Neural cell (in vitro differentiated cells): Measurements from ENCODE around the gene SLFNL1. TPM values are rescaled to one million over a fixed set of nuclear protein-coding genes. Genes with fewer than 3 reads are reported as not detected.

ENCODE experiments used
- H2AFZ ChIP-seq: fragments of 200-600, 300-800 bp; sonication (generic), shearing (Covaris generic); 2 replicates; pipeline ENCODE4 v1.6.0; 2014; ENCODE audit warnings: low read depth, mild to moderate bottlenecking, antibody characterized with exemption, low read length, moderate library complexity
- H3F3A ChIP-seq: fragments of 200-600 bp; shearing (Covaris generic); 2 replicates; pipeline ENCODE4 v1.6.1; 2016; ENCODE audit warnings: mild to moderate bottlenecking, moderate library complexity, mixed read lengths, antibody characterized with exemption, low read length; ENCODE audit not compliant: insufficient read depth, poor library complexity, severe bottlenecking
- H3K27ac ChIP-seq: fragments of 200-600, 300-800 bp; sonication (generic), shearing (Covaris generic); 2 replicates; pipeline ENCODE4 v1.5.1; 2014; ENCODE audit warnings: mild to moderate bottlenecking, low read length, moderate library complexity
- H3K27me3 ChIP-seq: fragments of 300-800, 200-600 bp; sonication (generic), shearing (Covaris generic); 2 replicates; pipeline ENCODE4 v1.6.0; 2014; ENCODE audit warnings: mild to moderate bottlenecking, low read depth, low read length, moderate library complexity; ENCODE audit not compliant: insufficient read depth
- H3K36me3 ChIP-seq: fragments of 300-800, 200-600 bp; sonication (generic), shearing (Covaris generic); 2 replicates; pipeline ENCODE4 v1.5.1; 2014; ENCODE audit warnings: mild to moderate bottlenecking, antibody characterized with exemption, low read length, moderate library complexity; ENCODE audit not compliant: insufficient read depth
- H3K4me2 ChIP-seq: fragments of 300-800, 200-600 bp; sonication (generic), shearing (Covaris generic); 2 replicates; pipeline ENCODE4 v1.6.0; 2014; ENCODE audit warnings: mild to moderate bottlenecking, low read length
- H3K4me3 ChIP-seq: fragments of 300-800, 200-600 bp; sonication (generic), shearing (Covaris generic); 2 replicates; pipeline ENCODE4 v1.5.1; 2014; ENCODE audit warnings: mild to moderate bottlenecking, low read length, moderate library complexity
- H3K79me2 ChIP-seq: fragments of 200-600 bp; shearing (Covaris generic); replicated peaks from 2 replicates; pipeline ENCODE4 v1.6.0; 2014; ENCODE audit warnings: mild to moderate bottlenecking, low read length, moderate library complexity; ENCODE audit not compliant: insufficient read depth
- H3K9ac ChIP-seq: fragments of 300-800, 200-600 bp; sonication (generic), shearing (Covaris generic); 2 replicates; pipeline ENCODE4 v1.6.1; 2016; ENCODE audit warnings: mild to moderate bottlenecking, low read length, mixed read lengths
- H3K9me2 ChIP-seq: fragments of 200-600 bp; shearing (Covaris generic); 2 replicates; pipeline ENCODE4 v1.6.1; 2016; ENCODE audit warnings: mild to moderate bottlenecking, low read length, mixed read lengths; ENCODE audit not compliant: insufficient read depth
- H3K9me3 ChIP-seq: fragments of 200-600, 300-800 bp; sonication (generic), shearing (Covaris generic); 2 replicates; pipeline ENCODE4 v1.6.1; 2016; ENCODE audit warnings: mild to moderate bottlenecking, mixed run types, low read length, moderate library complexity, mixed read lengths
- H4K20me1 ChIP-seq: fragments of 200-600 bp; shearing (Covaris generic); 2 replicates; pipeline ENCODE4 v1.6.1; 2016; ENCODE audit warnings: mild to moderate bottlenecking, mixed run types; ENCODE audit not compliant: insufficient read depth
- EP300 ChIP-seq: fragments of 450-650 bp; conservative IDR thresholded peaks from 2 replicates; pipeline ENCODE4 v1.6.1; 2014; ENCODE audit warnings: antibody characterized with exemption, mild to moderate bottlenecking, moderate library complexity; ENCODE audit not compliant: poor library complexity, severe bottlenecking
- EZH2 ChIP-seq: fragments of 200-600, 300-800 bp; shearing (Covaris generic), sonication (generic); IDR thresholded peaks from 2 replicates; pipeline ENCODE4 v1.6.1; 2014; ENCODE audit warnings: antibody characterized with exemption, low read length, borderline replicate concordance, mild to moderate bottlenecking; ENCODE audit not compliant: insufficient read depth, poor library complexity, severe bottlenecking
- MXI1 ChIP-seq: fragments of 450-650 bp; conservative IDR thresholded peaks from 2 replicates; pipeline ENCODE4 v1.6.1; 2014; ENCODE audit warnings: antibody characterized with exemption, mild to moderate bottlenecking; ENCODE audit not compliant: poor library complexity, severe bottlenecking
- POLR2AphosphoS5 ChIP-seq: IDR thresholded peaks from 2 replicates; pipeline ENCODE4 v1.6.1; 2012
- RAD21 ChIP-seq: fragments of 450-650 bp; conservative IDR thresholded peaks from 2 replicates; pipeline ENCODE4 v1.6.1; 2014; ENCODE audit warnings: antibody characterized with exemption, mild to moderate bottlenecking, moderate library complexity
- SMC3 ChIP-seq: fragments of 450-650 bp; conservative IDR thresholded peaks from 2 replicates; pipeline ENCODE4 v1.6.1; 2014; ENCODE audit warnings: antibody characterized with exemption, mild to moderate bottlenecking, moderate library complexity; ENCODE audit not compliant: poor library complexity
- TAF1 ChIP-seq: IDR thresholded peaks from 2 replicates; pipeline ENCODE4 v1.6.1; 2012; ENCODE audit warnings: low read depth
- polyA plus RNA-seq: library from polyadenylated mRNA; depleted of rRNA; stranded (reverse); fragments of >200 nt; gene quantifications from 2 replicates; pipeline ENCODE4 v1.2.3, GENCODE V29; 2014
- TF ChIP-seq, protein P1 (sequence below): fragments of 450-650 bp; IDR thresholded peaks from 2 replicates; pipeline ENCODE4 v1.5.1; 2014; ENCODE audit warnings: antibody characterized with exemption, mild to moderate bottlenecking, moderate library complexity; ENCODE audit not compliant: poor library complexity, severe bottlenecking
- TF ChIP-seq, protein P2 (sequence below): IDR thresholded peaks from 2 replicates; pipeline ENCODE4 v1.6.1; 2012; ENCODE audit warnings: borderline replicate concordance

SLFNL1 gene
- polyA plus RNA-seq, 1 donor from 2014 or later, result 0.26 TPM

DNA sequence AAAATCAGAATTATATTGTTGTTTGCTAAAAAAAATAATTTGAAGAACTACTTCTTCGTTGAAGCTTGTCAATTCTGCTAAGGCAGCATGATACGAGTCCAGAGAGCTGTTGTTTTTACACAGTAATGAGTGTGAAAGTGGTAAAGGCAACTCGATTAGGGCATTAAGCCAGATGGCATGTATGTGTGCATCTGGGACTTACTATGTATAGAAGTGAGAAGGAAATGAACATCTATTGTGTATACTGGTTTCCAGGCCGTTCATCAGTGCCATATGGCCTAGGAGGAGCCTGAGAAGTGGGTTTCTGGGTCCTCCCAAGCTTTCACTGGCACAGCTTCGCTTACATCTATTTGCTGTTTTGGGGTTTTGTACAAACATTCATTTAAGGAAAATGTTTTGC, 36.4 kb downstream of the SLFNL1 start:
- Histone ChIP-seq H3K4me3 (no peak overlapping the region), H3K27me3 (no peaks in the 10 kb centered on the region), H3K4me2 (no peak overlapping the region), H2AFZ (no peak overlapping the region), H3K9me2 (no peaks in the 10 kb centered on the region), H3K9ac (no peak overlapping the region), H3K9me3 (no peaks in the 10 kb centered on the region), H3K36me3 (peaks cover 13% of the 10 kb centered on the region), H3K27ac (no peak overlapping the region), H3F3A (peaks cover 6% of the 10 kb centered on the region), H4K20me1 (no peaks in the 10 kb centered on the region), H3K79me2 (peaks cover 29% of the 10 kb centered on the region)
- TF ChIP-seq POLR2AphosphoS5, result no peak
- TF ChIP-seq EP300, result no peak
- no peak for TF ChIP-seq EZH2
- TF ChIP-seq RAD21, result no peak
- TF ChIP-seq SMC3, result no peak
- no peak for TF ChIP-seq TAF1
- TF ChIP-seq, protein P1, sequence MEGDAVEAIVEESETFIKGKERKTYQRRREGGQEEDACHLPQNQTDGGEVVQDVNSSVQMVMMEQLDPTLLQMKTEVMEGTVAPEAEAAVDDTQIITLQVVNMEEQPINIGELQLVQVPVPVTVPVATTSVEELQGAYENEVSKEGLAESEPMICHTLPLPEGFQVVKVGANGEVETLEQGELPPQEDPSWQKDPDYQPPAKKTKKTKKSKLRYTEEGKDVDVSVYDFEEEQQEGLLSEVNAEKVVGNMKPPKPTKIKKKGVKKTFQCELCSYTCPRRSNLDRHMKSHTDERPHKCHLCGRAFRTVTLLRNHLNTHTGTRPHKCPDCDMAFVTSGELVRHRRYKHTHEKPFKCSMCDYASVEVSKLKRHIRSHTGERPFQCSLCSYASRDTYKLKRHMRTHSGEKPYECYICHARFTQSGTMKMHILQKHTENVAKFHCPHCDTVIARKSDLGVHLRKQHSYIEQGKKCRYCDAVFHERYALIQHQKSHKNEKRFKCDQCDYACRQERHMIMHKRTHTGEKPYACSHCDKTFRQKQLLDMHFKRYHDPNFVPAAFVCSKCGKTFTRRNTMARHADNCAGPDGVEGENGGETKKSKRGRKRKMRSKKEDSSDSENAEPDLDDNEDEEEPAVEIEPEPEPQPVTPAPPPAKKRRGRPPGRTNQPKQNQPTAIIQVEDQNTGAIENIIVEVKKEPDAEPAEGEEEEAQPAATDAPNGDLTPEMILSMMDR, result no peak
- TF ChIP-seq, protein P2, sequence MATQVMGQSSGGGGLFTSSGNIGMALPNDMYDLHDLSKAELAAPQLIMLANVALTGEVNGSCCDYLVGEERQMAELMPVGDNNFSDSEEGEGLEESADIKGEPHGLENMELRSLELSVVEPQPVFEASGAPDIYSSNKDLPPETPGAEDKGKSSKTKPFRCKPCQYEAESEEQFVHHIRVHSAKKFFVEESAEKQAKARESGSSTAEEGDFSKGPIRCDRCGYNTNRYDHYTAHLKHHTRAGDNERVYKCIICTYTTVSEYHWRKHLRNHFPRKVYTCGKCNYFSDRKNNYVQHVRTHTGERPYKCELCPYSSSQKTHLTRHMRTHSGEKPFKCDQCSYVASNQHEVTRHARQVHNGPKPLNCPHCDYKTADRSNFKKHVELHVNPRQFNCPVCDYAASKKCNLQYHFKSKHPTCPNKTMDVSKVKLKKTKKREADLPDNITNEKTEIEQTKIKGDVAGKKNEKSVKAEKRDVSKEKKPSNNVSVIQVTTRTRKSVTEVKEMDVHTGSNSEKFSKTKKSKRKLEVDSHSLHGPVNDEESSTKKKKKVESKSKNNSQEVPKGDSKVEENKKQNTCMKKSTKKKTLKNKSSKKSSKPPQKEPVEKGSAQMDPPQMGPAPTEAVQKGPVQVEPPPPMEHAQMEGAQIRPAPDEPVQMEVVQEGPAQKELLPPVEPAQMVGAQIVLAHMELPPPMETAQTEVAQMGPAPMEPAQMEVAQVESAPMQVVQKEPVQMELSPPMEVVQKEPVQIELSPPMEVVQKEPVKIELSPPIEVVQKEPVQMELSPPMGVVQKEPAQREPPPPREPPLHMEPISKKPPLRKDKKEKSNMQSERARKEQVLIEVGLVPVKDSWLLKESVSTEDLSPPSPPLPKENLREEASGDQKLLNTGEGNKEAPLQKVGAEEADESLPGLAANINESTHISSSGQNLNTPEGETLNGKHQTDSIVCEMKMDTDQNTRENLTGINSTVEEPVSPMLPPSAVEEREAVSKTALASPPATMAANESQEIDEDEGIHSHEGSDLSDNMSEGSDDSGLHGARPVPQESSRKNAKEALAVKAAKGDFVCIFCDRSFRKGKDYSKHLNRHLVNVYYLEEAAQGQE, result no peak
- TF ChIP-seq MXI1, result no peak

DNA sequence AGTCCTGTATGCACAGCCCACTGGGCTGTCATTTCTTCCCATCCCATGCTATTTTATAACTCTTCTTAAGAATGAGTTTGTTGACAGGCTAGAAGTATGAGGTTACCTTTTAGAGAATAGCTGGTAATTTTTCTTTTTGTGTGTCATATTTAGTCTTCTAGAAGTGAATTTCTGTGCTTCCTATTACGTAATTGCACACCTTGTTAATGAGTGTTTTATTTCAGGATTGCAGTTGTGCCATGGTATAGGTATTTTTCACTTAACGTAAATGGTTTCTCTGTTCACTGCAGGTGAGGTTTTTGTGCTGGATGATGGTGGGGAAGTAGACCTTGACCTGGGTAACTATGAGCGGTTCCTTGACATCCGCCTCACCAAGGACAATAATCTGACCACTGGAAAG, 37.0 kb downstream of the SLFNL1 start:
- no peaks in the 10 kb centered on the region for H4K20me1 ChIP-seq
- peaks cover 13% of the 10 kb centered on the region for H3K36me3 ChIP-seq
- H3K4me2 ChIP-seq, result no peak overlapping the region

More for the DNA sequence above, 37.0 kb downstream of the SLFNL1 start:
- TF ChIP-seq EP300 (no peak), POLR2AphosphoS5 (no peak), TAF1 (no peak), MXI1 (no peak), RAD21 (no peak), SMC3 (no peak), EZH2 (no peak)
- TF ChIP-seq, protein P2, result no peak
- TF ChIP-seq, protein P1, result no peak
- Histone ChIP-seq H3K9ac (no peak overlapping the region), H3F3A (peaks cover 6% of the 10 kb centered on the region), H3K27ac (no peak overlapping the region), H3K4me3 (no peak overlapping the region), H3K79me2 (peaks cover 29% of the 10 kb centered on the region), H3K27me3 (no peaks in the 10 kb centered on the region), H2AFZ (no peak overlapping the region), H3K9me3 (no peaks in the 10 kb centered on the region), H3K9me2 (no peaks in the 10 kb centered on the region)
